ENCODE measurements around the gene SLC25A24. TPM values are rescaled to one million over a fixed set of nuclear protein-coding genes. Genes with fewer than 3 reads are reported as not detected.

SLC25A24 gene
- total RNA-seq (2011; cell fraction: chromatin; rRNA removed; ENCODE audit: low replicate concordance): 11.3 and 24.2 TPM in 2 replicates
- 10.4 and 10.5 TPM in 2 replicates for total RNA-seq (2011; cell fraction: nucleolus; rRNA removed)
- total RNA-seq (2011; cell fraction: nucleoplasm; rRNA removed): 20.5 and 30.4 TPM in 2 replicates
- 19.8 and 20.0 TPM in 2 replicates for total RNA-seq (2014; rRNA removed)
- 34.5 and 39.7 TPM in 2 replicates for total RNA-seq (2014; rRNA removed; fragmentation: Illumina TruSeq; extraction: Trizol)
- 27.9 and 30.7 TPM in 2 replicates for total RNA-seq (2015; rRNA removed; fragmentation: Illumina TruSeq; extraction: Trizol)
- 25.4 and 25.8 TPM in 2 replicates for total RNA-seq (2021)
- polyA plus RNA-seq (2011; rRNA removed): 25.1 and 34.9 TPM in 2 replicates
- polyA plus RNA-seq (2011; cell fraction: cytosol; rRNA removed): 6.8 and 16.0 TPM in 2 replicates
- polyA plus RNA-seq (2011; cell fraction: nucleus; rRNA removed): 6.1 and 9.2 TPM in 2 replicates
- polyA plus RNA-seq (2012): 18.3 and 24.9 TPM in 2 replicates
- polyA plus RNA-seq (2014; fragmentation: Illumina TruSeq; extraction: Trizol): 22.5 and 29.3 TPM in 2 replicates
- polyA plus RNA-seq (2014; fragmentation: Nextera tagmentation; extraction: Ambion mirVana): 1 to 10 TPM; 6.9 to 8.3 TPM
- polyA plus RNA-seq (2014; rRNA removed): 15.7 and 19.9 TPM in 2 replicates
- polyA minus RNA-seq (2011; rRNA and poly(A)+ RNA removed): 38.2 and 46.0 TPM in 2 replicates
- 13.7 and 15.7 TPM in 2 replicates for polyA minus RNA-seq (2011; cell fraction: cytosol; rRNA and poly(A)+ RNA removed)
- 14.4 and 23.8 TPM in 2 replicates for polyA minus RNA-seq (2011; cell fraction: nucleus; rRNA and poly(A)+ RNA removed)
- percentile 75 among the genes with signal in this experiment for Bru-seq, nascent RNA
- percentile 75 among the genes with signal in this experiment for BruChase-seq, experiment 1, labeled RNA remaining after a 2-hour chase
- percentile 71 among the genes with signal in this experiment for BruChase-seq, experiment 2, labeled RNA remaining after a 6-hour chase
- long read RNA-seq, experiment 1, full-length matches to known transcripts: 129 of 172 reads
- long read RNA-seq, experiment 1, partial matches to known transcripts: 22 of 172 reads
- long read RNA-seq, experiment 1, other reads (novel, unspliced or antisense): 21 of 172 reads
- long read RNA-seq, experiment 2, full-length matches to known transcripts: 2 of 14 reads
- long read RNA-seq, experiment 2, partial matches to known transcripts: 0 of 14 reads
- long read RNA-seq, experiment 2, other reads (novel, unspliced or antisense): 12 of 14 reads
- long read RNA-seq, experiment 3, full-length matches to known transcripts: 6 of 11 reads
- long read RNA-seq, experiment 3, partial matches to known transcripts: 4 of 11 reads
- long read RNA-seq, experiment 3, other reads (novel, unspliced or antisense): 1 of 11 reads

DNA sequence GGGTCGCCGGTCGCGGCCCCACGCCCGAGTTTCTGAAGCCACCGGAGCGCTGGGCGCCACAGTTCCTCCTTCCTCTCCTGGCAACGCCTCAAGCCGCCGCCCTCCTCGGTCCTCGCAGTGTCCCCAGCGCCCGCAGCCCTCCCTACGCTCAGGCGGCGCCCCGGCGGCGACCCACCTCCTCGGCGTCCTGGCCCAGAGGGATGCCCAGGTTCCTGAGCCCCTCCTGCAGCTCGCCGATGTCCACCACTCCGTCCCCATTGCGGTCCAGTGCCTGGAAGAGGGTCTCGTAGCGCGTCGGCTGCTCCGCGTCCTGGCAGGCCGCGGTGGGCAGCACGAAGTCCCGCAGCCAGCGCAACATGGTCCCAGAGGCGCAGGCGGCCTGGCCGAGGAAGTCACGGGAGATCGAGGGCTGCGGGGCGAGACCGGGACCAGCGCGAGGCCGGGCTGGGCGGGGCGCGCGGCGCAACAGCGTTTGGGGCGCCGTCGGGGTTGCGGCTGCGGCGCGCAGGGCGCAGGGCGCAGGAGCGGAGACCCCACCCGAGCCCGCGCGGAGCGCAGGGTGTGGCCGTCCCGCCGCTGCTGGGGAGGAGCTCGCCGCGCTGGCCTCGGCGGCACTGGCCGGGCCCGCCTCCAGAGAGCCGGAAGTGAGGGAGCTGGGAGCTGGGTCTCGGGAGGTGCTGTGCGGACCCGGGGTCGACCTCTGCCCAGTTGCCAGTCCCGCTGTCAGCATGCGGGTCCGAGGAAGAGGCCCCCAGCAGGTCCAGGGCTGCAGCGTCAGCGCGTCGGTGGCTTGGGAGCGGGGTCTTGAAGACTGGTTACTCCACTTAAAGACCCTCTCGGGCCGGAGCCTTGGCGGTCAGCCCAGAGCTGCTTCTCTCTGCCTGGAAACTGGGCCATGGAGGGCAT, at the start of gene SLC25A24:
Gene SLC25A24, minus strand, starts transcription at position 563 of the 906 bp plus-strand sequence. Its CDS starts 205 bp downstream, at position 358.
- Histone ChIP-seq H3K27me3 (ENCODE audit: control insufficient read depth in 2 of 2, insufficient read depth in 2 of 2, low read length in 2 of 2) (no peaks in the 10 kb centered on the region), H2AFZ (ENCODE audit: low read depth, low read length) (peak within 1 kb of the TSS; percentile 98), H3K36me3 (ENCODE audit: control insufficient read depth, insufficient read depth, low read length) (peaks cover 21% of the 10 kb centered on the region; the same call in 2 of the 3 replicates), H3K4me2 (ENCODE audit: insufficient read depth, low read length) (peak within 1 kb of the TSS; percentile 97), H3K27ac (ENCODE audit: extremely low read depth, low read depth, low read length) (peak within 1 kb of the TSS; percentile 72), H3K9me3 (replicated peaks; ENCODE audit: control insufficient read depth, insufficient read depth, low read depth, low read length) (no peaks in the 10 kb centered on the region), H3K9ac (ENCODE audit: insufficient read depth in 1 of 2, low read depth in 2 of 2, low read length in 2 of 2) (peak within 1 kb of the TSS; percentile 72 to 96), H3K4me3 (peak within 1 kb of the TSS; percentile 79), H4K20me1 (replicated peaks; ENCODE audit: control insufficient read depth, insufficient read depth, low read length) (no peaks in the 10 kb centered on the region), H3K79me2 (ENCODE audit: control insufficient read depth, insufficient read depth, low read length) (peaks cover 23% of the 10 kb centered on the region), H3K4me1 (replicated peaks in 1 of 2; ENCODE audit: control insufficient read depth in 2 of 2, insufficient read depth in 2 of 2, low read length in 2 of 2) (peaks cover 11 to 12% of the 10 kb centered on the region in 2 experiments; a peak in 4 of 5 replicates), H3K9me1 (ENCODE audit: control insufficient read depth, insufficient read depth, low read length) (no peaks in the 10 kb centered on the region)
- ChIA-PET POLR2A (interaction anchor here (0.5 to 2.7 kb wide), 11 partner anchors 10 to 430 kb away, joined by 3 to 18 read pairs (median 4); no protein-coding TSS in a partner anchor), CTCF (ENCODE audit: low intra/inter-chr PET ratio) (no interaction called here)
- WGBS (ENCODE audit: insufficient coverage, low coverage, missing lambda C conversion rate): under 1% methylated on average over 91 of the region's 97 CpGs
- FAIRE-seq: no peak
- ATAC-seq: peak; percentile 98
- intact Hi-C loops (cut with micrococcal nuclease) (loop anchor here (5.0 kb wide), 1 partner anchor 418 kb away; no protein-coding TSS in a partner anchor), in situ Hi-C loops (cut with MboI) (loop anchor here (25.0 kb wide), 1 partner anchor 262 kb away; the partner anchor contains the start of gene NBPF6)
- BruUV-seq (replicated peaks): no TSS peak
- peak; percentile 92 to 94 (median 92) for DNase-seq (ENCODE audit: extremely low read depth in 1 of 4, low spot score in 3 of 4)
- TF ChIP-seq ZNF282 (CRISPR knock-in tag; IDR thresholded peaks at IDR 0.05) (0 out of 2 replicates have a peak, but pooled peaks have one; percentile 79), KLF6 (CRISPR knock-in tag; IDR thresholded peaks at IDR 0.05; ENCODE audit: borderline replicate concordance) (no peak)

Data from K562 (cell line).